KBM-7 (cell line): ENCODE measurements around the gene OCIAD1.

Experiments used
- DNase-seq: peaks from one replicate; pipeline ENCODE4 v3.0.0-alpha.2; 2015
- in situ Hi-C: fragments of 300-500 bp; cut with MboI; formaldehyde crosslinking; loops from 2 replicates; pipeline ENCODE4 v1.14.3; 2020; ENCODE audit warnings: low sequenced_read_pairs, low pct_unique_long_range_greater_than_20kb, mixed read lengths

Gene OCIAD1

GRCh38 chr4:48909697-48910096, 78.8 kb downstream of the OCIAD1 start:
- no peak for DNase-seq
- in situ Hi-C loops, result no loop called here

GRCh38 chr4:48910511-48910910, 79.6 kb downstream of the OCIAD1 start:
- in situ Hi-C loops, result no loop called here
- DNase-seq, result no peak
